ENCODE results near the gene VAV3.
A peak's percentile ranks its signal among the peaks of the same experiment; 100 is the strongest.

VAV3 gene

DNA sequence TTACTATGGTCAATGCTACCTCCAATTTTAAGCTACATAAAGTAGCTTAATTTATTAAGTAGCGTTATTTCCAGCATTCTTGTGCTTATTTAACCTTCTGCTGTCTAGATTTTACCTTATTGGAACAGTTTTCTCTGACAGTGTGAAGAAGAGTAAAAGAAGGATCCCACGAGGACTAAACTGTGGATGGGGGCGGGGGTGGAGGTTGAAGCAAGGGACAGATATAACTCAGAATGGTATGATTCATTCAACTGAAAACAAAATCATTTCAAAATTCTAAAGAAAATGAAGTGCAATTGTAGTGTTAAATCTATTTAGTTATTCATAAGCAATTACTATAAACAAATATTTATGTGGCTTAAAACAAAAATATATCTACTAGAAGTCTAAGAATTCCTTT, 11.5 kb upstream of the VAV3 start:
- DNase-seq (ENCODE audit: extremely low spot score) = no peak
- POLR2A ChIA-PET = no interaction called here
- TF ChIP-seq, protein P1, sequence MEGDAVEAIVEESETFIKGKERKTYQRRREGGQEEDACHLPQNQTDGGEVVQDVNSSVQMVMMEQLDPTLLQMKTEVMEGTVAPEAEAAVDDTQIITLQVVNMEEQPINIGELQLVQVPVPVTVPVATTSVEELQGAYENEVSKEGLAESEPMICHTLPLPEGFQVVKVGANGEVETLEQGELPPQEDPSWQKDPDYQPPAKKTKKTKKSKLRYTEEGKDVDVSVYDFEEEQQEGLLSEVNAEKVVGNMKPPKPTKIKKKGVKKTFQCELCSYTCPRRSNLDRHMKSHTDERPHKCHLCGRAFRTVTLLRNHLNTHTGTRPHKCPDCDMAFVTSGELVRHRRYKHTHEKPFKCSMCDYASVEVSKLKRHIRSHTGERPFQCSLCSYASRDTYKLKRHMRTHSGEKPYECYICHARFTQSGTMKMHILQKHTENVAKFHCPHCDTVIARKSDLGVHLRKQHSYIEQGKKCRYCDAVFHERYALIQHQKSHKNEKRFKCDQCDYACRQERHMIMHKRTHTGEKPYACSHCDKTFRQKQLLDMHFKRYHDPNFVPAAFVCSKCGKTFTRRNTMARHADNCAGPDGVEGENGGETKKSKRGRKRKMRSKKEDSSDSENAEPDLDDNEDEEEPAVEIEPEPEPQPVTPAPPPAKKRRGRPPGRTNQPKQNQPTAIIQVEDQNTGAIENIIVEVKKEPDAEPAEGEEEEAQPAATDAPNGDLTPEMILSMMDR (IDR thresholded peaks at IDR 0.05; ENCODE audit: control extremely low read depth, extremely low read depth, low read depth, missing control alignments) = no peak
- CTCF ChIA-PET = interaction anchor here (0.8 to 2.1 kb wide), 6 partner anchors 12 to 195 kb away, joined by 3 to 6 read pairs (median 3); no protein-coding TSS in a partner anchor

DNA sequence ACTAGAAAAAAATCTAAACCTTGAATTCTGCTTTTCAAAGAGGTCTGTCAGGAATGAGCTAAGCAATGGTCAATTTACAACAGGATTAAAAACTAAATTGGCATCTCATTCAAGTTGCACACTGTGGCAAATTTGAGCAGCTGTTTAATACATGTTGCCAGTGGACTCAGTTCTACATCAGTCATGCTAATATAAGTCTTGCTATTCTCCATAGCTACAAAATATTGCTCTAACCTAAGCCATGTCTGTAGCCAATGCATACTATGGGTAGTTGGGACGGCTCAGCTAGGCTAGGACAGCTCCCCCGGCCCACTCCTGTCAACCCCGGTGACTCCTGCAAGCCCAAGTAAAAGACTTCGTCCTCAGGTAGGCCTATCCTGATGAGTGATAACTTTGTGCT, 10.9 kb upstream of the VAV3 start:
- DNase-seq (ENCODE audit: extremely low spot score) = no peak
- CTCF ChIA-PET = interaction anchor here (0.8 to 2.1 kb wide), 5 partner anchors 12 to 194 kb away, joined by 3 to 6 read pairs (median 3); no protein-coding TSS in a partner anchor
- TF ChIP-seq, protein P1 (IDR thresholded peaks at IDR 0.05; ENCODE audit: control extremely low read depth, extremely low read depth, low read depth, missing control alignments) = no peak
- POLR2A ChIA-PET = no interaction called here

DNA sequence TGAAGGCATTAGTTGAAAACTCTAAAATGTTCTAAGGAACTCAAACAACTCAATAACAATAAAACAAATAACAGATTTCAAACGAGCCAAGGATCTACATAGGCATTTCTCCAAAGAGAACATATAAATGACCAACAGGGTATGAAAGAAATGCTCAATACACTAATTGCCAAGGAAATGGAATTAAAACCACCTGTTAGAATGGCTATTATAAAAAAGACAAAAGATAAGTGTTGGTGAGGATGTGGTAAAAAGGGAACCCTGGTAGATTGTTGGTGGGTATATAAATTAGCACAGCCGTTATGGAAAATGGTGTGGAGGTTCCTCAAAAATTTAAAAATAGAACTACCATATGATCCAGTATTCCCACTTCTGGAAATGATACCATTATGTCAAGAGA, 9.1 kb upstream of the VAV3 start:
- POLR2A ChIA-PET = no interaction called here
- DNase-seq (ENCODE audit: extremely low spot score) = no peak
- CTCF ChIA-PET = no interaction called here
- TF ChIP-seq, protein P1 (IDR thresholded peaks at IDR 0.05; ENCODE audit: control extremely low read depth, extremely low read depth, low read depth, missing control alignments) = no peak

DNA sequence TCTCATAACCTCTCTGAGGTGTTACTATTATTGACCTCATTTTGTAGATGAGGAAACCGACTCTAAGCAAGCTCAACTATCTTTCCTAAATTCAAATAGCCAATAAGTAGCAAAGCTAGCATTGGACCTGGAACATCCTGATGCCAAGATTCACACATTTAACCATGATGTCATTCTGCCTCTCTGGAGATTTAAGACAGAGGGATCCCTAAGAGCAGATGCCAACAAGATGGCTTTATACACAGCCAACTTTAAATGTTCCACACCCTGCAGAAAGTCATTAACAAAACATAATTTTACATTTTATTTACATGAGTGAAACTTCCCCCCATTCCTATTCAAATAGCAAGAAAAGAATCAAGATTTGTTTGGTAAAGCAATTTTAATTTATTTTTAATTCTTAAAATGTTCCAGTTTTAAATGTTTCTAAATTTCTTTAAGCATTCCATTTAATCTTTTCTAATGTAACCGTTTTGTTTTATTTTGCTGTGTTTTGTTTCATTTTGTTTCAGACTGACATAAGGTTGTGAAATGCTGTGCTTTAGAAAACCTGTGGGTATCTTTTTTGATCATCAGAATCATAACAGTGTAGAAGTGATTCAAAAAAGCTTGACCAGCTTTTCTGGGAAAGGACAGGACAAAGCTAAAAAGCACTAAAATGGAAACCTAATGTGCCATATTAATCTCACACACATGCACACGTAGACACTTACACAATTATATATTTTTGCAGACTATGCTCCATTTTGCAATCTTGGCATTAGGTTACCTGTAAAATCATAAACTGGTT, 7.6 kb upstream of the VAV3 start:
- TF ChIP-seq, protein P1 (IDR thresholded peaks at IDR 0.05; ENCODE audit: control extremely low read depth, extremely low read depth, low read depth, missing control alignments) = no peak
- no peak for DNase-seq (ENCODE audit: extremely low spot score)
- CTCF ChIA-PET = interaction anchor here (1.2 to 1.3 kb wide), 2 partner anchors 16 to 26 kb away, joined by 3 read pairs; no protein-coding TSS in a partner anchor
- POLR2A ChIA-PET = no interaction called here

DNA sequence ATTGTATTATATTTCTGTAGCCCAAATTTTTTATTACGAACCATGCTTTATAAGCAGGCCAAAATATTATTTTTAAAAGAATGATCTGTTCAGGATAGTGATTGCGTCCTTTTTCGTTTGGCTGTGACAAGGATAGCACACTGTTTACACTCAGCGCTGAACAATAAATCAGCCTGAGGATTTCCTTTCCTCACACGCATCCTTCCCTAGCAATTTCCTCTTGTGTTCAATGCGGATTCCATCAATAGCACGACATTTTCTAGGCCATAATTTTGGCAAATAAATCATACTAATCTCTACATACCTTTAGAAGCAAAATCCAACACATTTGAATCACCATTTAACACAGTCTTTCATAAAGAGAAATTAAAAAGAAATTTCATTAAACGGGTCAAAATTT, 1.6 kb upstream of the VAV3 start:
- CTCF ChIA-PET = interaction anchor here (1.1 to 1.4 kb wide), 2 partner anchors 20 to 173 kb away, joined by 3 read pairs; no protein-coding TSS in a partner anchor
- TF ChIP-seq, protein P1 (IDR thresholded peaks at IDR 0.05; ENCODE audit: control extremely low read depth, extremely low read depth, low read depth, missing control alignments) = no peak
- POLR2A ChIA-PET = no interaction called here
- DNase-seq (ENCODE audit: extremely low spot score) = no peak

DNA sequence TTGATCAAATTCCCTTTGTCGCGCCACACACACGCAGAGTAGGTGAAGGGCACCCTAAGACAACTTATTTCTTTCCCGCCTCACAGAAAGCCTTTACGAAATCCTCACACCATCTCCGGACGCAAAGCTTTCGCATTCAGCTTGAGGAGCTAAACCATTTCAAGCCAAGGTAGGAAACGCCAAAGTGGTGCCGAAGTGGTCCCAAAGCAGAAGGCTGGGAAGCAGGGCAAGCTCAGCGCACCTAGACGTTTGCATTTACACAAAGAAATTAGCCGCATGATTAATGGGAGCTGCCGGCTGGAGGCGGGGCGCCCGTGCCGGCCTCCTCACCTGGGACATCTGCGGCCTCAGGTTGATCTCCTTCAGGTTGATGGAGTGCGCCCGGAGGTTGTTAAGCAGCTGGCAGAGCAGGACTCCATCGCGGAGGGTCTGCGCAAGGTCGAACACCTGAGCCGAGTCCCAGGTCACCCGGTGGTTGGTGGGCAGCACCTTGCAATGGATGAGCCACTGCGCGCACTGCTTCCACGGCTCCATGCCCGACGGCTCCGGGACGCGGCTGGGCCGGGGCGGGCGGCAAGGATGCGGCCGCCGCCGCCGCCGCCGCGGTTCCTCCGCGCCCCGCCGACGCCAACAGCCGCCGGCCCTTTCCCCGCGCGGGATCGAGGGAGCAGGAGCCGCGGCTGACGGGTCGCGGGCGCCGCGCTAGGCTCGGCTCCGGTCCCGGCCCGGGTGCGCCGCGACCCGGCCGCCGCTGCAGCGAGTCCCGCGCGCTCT, 457 bp downstream of the VAV3 start:
- CTCF ChIA-PET = interaction anchor here (1.1 to 2.2 kb wide), 6 partner anchors 10 to 182 kb away, joined by 3 to 11 read pairs (median 5); no protein-coding TSS in a partner anchor

More for the DNA sequence above, 457 bp downstream of the VAV3 start:
- POLR2A ChIA-PET = interaction anchor here (0.6 kb wide), 1 partner anchor 68 kb away, joined by 7 read pairs; no protein-coding TSS in a partner anchor
- peak; percentile 24 for DNase-seq (ENCODE audit: extremely low spot score)
- TF ChIP-seq, protein P1 (IDR thresholded peaks at IDR 0.05; ENCODE audit: control extremely low read depth, extremely low read depth, low read depth, missing control alignments) = no peak

Measured in GM10248 (cell line).